Erythroblast (primary cell): ENCODE data around the gene ABLIM2.

Experiments
- GATA1 ChIP-seq: IDR thresholded peaks from 2 replicates; pipeline ENCODE4 v1.6.1; 2011; ENCODE audit warnings: low read depth, mild to moderate bottlenecking, control low read depth, low read length, moderate library complexity
- POLR2A ChIP-seq: IDR thresholded peaks from 2 replicates; pipeline ENCODE4 v1.6.1; 2011; ENCODE audit warnings: mild to moderate bottlenecking, low read length

DNA sequence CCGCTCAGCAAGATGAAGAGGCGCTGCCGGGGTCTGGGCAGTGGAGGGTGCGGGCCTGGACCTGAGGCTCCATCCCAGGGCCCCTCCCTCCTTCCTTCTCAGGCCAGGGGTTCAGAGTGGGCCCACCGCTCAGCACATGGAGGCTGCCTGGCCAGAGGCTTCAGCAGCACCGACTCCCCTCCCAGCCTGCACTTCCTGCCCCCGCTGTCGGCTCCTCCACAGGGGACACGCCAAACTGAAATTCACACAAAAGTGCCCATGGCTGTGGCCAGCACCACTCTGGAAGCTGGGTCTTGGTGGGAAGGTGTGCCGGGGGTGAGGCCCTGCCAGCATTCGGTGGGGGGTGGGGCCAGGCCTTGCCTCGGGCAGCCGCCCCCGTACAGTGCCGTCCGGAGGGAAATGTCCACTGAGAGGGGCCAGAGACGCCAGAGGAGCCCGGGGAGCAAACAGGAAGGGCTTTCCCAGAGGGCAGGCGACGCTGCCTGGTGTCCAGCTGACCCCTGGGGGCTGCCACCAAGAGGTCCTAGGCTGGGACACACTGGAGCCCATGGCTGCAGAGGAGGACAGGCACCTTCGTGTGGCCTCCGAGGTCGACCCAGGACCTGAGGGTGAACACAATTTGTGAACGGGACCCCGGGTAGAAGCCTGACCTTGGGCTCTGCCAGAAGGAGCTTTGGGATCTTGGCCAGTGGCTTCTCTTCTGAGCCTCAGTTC lies 134.4 kb downstream of the ABLIM2 start:
- no peak for TF ChIP-seq POLR2A
- TF ChIP-seq GATA1: no peak
